ENCODE data around the gene NEU3.
A peak's percentile ranks its signal among the peaks of the same experiment; 100 is the strongest.
"Not testable (repeated sequence)": the region's sequence is repeated elsewhere in the genome, so short reads cannot be mapped to it uniquely, and the experiment has no call there.

The NEU3 gene

DNA sequence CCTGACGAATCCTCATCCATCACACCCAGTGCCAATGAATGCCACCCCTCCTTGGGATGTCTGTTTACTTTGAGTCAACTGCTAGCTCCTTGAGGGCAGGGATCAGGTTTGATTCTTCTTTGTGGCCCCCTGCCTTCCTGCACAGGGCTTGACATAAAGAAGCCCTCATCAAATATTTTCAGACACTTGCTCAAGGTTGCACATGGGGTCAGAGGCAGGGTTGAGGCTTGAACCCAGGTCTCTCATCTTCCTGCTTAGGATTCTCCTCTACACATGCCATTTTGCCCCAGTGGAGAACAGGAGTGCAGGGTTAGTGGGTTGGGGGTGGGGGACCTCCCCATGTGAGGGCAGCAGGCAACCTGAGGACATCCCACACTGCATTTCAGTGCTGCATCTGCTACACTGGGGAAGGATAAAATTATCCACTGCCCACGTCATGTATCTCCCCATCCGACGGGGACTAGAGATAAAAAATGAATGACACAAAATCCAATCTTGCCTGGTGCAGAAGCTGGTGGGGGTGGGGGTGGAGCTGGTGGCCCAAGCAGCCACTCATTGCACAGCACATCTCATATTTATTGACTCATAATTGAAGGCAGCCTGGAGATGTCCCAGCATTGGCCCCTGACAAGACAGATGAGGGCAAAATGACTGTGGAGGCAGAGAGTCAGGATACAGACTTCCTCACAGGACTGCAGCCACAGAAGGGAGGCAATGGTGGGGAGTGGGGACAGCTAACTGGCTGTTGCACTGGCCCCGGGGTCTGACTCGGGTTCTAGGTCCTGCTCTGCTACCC is 41.3 kb downstream of the NEU3 start:
- Mint-ChIP-seq H3K4me1 (ENCODE audit: low read depth) (no peaks in the 10 kb centered on the region), H3K9me3 (no peaks in the 10 kb centered on the region), H3K36me3 (ENCODE audit: low read depth) (no peaks in the 10 kb centered on the region), H3K4me3 (no peak overlapping the region), H3K27me3 (no peaks in the 10 kb centered on the region), H3K27ac (no peak overlapping the region)
- no peak for DNase-seq

DNA sequence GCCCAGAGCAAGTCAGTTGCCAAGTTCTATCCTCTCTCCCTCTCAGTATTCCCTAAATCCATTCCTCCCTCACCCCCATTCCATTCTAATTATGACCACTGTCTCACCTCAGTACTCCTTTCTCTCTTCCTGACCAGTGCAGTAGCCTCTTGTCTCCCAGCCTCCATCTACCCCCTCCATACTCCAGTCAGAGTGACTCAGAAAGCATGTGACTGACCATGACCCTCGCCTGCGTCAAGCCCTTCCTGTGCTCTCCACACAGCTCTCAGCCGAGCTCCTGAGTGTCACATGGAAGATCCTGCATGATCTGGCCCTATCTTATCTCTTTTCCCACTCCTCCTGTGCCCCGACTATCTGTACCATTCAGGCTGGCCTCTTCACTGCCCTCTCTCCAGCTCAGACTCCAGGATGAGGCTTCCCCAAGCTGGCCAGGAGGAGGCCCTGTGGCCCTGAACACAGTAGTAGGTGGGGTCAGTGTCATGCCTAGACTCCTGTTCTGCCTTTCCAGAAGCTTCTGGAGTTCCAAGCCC is 42.6 kb downstream of the NEU3 start:
- no peaks in the 10 kb centered on the region for H3K9me3 Mint-ChIP-seq
- peaks cover 6% of the 10 kb centered on the region for H3K4me1 Mint-ChIP-seq (ENCODE audit: low read depth)
- H3K27ac Mint-ChIP-seq, result no peak overlapping the region
- H3K27me3 Mint-ChIP-seq, result no peaks in the 10 kb centered on the region
- H3K4me3 Mint-ChIP-seq, result no peak overlapping the region
- DNase-seq, result no peak
- no peaks in the 10 kb centered on the region for H3K36me3 Mint-ChIP-seq (ENCODE audit: low read depth)

DNA sequence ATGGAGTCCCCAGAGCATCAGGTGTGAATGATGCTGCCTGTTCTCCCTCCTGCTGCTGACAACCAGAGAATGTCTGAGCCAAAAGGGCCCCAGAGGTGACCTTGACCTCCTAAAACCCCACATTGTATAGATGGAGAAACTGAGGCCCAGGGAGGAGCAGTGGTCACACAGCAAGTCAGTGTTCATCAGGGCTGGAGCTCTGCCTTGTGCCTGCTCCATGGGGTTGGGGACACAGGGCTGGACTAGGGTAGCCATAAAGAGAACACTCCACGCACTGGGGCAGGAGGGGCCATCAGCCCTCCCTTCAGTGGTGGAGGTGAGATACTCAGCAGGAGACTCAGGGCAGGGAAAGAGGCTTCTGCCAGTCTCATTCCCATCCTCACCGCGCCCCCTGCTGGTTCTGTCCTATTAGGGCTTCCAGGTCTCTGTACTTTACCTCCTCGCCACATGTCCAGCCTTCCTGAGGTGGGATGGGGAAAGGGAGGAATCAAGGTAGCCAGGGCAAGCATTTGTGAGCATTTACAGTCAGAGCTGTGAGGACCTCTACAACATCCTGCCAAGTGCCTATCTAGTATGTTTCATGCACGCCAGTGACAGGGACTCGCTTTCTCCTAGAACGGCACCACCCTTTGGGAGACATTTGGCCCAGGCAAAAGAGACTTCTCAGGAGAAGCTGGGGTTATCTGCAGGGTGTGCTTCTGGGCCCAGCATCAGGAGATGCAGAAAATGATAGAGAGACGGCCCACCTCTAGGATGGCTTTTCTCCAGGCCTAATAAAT is 43.2 kb downstream of the NEU3 start:
- DNase-seq, result peak; percentile 73
- Mint-ChIP-seq H3K4me3 (no peak overlapping the region), H3K4me1 (ENCODE audit: low read depth) (peaks cover 6% of the 10 kb centered on the region), H3K27me3 (no peaks in the 10 kb centered on the region), H3K27ac (no peak overlapping the region), H3K9me3 (no peaks in the 10 kb centered on the region), H3K36me3 (ENCODE audit: low read depth) (no peaks in the 10 kb centered on the region)

DNA sequence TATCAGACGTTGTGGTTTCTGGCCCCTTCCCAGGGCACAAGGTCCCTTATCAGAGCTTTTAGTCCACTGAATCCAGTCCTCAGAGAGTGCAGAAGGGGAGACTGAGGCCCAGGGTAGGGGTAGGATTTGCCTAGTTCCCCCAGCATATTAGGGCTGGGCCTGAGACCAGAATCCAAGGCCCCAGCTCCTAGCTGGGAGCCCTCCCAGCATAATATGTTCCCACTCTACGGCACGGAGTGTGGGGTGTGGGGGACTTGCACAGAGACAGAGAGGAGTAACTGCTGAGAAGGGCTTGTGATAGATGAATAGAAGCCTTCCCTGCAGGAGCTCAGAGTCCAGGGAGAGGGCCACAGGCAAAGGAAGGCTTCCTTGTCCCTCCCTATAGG is 43.8 kb downstream of the NEU3 start:
- H3K27me3 Mint-ChIP-seq, result no peaks in the 10 kb centered on the region
- no peak overlapping the region for H3K4me3 Mint-ChIP-seq
- no peak overlapping the region for H3K27ac Mint-ChIP-seq
- no peak for DNase-seq
- H3K36me3 Mint-ChIP-seq (ENCODE audit: low read depth), result no peaks in the 10 kb centered on the region
- H3K9me3 Mint-ChIP-seq, result no peaks in the 10 kb centered on the region
- H3K4me1 Mint-ChIP-seq (ENCODE audit: low read depth), result peaks cover 6% of the 10 kb centered on the region

DNA sequence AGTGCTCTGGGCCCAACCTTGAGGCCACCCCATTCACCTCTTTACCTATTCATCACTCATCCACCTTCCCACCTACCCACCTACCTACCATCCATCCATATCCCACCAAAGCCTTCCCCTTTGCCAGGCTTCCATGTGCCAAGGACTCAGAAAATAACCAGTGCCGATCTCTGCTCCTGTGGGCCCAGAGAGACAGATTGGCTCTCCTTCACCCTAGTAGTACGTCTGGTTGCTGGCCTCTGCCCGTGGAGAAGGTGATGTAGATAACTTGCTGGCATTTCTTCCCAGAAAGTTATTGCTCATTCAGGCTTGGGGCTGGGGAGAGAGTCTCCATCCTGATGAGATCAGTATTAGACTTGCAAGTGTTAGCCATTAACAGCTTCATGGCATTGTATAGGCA is 45.2 kb downstream of the NEU3 start:
- peaks cover 6% of the 10 kb centered on the region for H3K4me1 Mint-ChIP-seq (ENCODE audit: low read depth)
- H3K27ac Mint-ChIP-seq, result no peak overlapping the region
- no peaks in the 10 kb centered on the region for H3K36me3 Mint-ChIP-seq (ENCODE audit: low read depth)
- no peaks in the 10 kb centered on the region for H3K9me3 Mint-ChIP-seq
- no peak for DNase-seq
- H3K4me3 Mint-ChIP-seq, result no peak overlapping the region
- H3K27me3 Mint-ChIP-seq, result no peaks in the 10 kb centered on the region

DNA sequence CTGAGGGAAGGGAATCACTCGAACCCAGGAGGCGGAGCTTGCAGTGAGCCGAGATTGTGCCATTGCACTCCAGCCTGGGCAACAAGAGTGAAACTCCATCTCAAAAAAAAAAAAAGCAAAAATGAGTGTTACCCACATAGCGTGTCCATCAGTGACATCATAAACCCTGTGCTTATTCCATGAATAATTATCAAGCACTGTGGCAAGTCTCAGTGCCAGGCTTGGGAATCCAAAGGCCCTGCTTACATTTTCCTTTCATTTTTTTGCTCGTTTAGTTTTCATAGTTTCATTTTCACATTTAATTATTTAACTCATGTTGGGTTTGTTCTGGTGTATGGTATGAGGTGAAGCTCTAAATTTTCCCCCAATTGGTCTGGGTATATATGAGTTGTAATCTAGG is 46.5 kb downstream of the NEU3 start:
- DNase-seq, result no peak
- Mint-ChIP-seq H3K27ac (no peak overlapping the region), H3K27me3 (no peaks in the 10 kb centered on the region), H3K4me1 (ENCODE audit: low read depth) (peaks cover 6% of the 10 kb centered on the region), H3K4me3 (no peak overlapping the region), H3K36me3 (ENCODE audit: low read depth) (no peaks in the 10 kb centered on the region), H3K9me3 (no peaks in the 10 kb centered on the region)

DNA sequence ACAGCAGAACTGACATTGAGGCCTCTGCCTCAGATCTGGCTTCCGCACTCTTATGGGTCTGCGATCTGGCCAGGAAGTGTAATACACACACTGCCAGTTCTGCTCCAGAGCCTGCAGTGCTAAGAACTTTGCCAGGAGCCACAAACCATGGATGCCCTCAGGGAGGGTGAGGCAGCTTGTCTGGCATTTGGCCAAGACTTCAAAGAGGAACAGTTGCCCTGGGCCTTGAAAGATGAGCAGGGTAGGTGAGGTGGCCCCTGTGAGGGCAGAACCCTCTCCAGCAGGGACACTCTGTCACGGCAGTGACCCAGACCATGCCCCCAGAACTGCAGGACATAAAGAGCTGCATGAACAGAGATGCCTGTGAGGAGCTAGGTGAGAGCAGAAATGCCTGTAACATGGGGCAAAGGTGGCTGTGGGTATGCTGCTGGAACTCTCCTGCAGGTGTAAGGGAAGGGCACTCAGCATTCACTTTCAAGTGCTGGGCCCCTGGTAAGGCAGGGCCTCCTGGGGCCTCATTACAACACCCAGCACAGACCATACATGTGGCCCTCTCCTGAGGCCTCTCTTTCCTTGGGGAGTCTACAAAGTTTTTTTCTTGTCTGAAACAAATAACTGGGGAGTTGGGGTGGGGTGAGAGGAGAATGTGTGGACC is 47.3 kb downstream of the NEU3 start:
- no peak for DNase-seq

DNA sequence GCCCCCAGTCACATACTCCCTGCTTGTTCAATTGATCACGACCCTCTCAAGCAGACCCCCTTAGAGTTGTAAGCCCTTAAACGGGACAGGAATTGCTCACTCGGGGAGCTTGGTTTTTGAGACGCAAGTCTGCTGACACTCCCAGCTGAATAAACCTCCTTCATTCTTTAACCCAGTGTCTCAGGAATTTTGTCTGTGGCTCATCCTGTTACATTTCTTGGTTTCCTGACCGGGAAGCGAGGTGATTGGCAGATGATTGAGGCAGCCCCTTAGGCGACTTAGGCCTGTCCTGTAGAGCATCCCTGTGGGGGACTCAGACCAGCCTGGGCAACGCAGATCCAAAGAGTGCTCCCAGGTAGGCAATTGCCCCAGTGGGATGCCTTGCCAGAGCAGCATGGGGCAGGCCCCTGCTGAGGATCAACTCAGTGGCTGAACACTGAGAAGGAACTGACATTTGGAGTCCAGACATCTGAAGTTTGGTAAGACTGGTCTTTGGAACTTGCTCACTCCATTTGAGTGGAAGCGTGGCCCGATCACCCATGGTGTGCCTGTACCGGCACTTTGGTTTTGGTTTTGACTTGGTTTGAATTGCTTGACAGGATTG is 51.5 kb downstream of the NEU3 start:
- Mint-ChIP-seq H3K27me3 (peaks cover 9% of the 10 kb centered on the region), H3K9me3 (peaks cover 4% of the 10 kb centered on the region), H3K36me3 (ENCODE audit: low read depth) (no peaks in the 10 kb centered on the region), H3K27ac (no peak overlapping the region), H3K4me3 (no peak overlapping the region), H3K4me1 (ENCODE audit: low read depth) (peaks cover 5% of the 10 kb centered on the region)
- no peak for DNase-seq

More for the DNA sequence above, 47.3 kb downstream of the NEU3 start:
- Mint-ChIP-seq H3K27me3 (peaks cover 6% of the 10 kb centered on the region), H3K4me3 (no peak overlapping the region), H3K9me3 (peaks cover 4% of the 10 kb centered on the region), H3K36me3 (ENCODE audit: low read depth) (no peaks in the 10 kb centered on the region), H3K27ac (no peak overlapping the region), H3K4me1 (ENCODE audit: low read depth) (peaks cover 6% of the 10 kb centered on the region)

DNA sequence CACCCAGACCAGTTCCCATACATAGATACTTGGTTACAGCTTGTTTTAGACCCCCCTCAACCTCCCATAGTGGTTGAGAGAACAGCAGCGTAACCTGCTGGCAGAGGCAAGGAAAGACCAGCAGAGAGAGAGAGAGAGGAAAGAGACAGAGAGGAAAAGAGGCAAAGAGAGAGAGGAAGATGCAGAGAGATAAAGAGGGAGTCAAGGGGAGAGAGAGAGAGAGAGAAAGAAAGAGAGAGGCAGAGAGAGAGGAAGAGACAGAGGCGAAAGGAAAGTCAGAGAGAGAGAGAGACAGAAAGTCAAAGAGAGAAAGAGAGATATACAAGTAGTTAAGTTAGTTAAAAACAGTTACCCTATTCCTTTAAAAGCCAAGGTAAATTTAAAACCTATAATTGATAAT is 52.5 kb downstream of the NEU3 start:
- Mint-ChIP-seq H3K4me3 (no peak overlapping the region), H3K9me3 (peaks cover 4% of the 10 kb centered on the region), H3K36me3 (ENCODE audit: low read depth) (no peaks in the 10 kb centered on the region), H3K27me3 (peaks cover 9% of the 10 kb centered on the region), H3K27ac (no peak overlapping the region), H3K4me1 (ENCODE audit: low read depth) (no peaks in the 10 kb centered on the region)
- no peak for DNase-seq

DNA sequence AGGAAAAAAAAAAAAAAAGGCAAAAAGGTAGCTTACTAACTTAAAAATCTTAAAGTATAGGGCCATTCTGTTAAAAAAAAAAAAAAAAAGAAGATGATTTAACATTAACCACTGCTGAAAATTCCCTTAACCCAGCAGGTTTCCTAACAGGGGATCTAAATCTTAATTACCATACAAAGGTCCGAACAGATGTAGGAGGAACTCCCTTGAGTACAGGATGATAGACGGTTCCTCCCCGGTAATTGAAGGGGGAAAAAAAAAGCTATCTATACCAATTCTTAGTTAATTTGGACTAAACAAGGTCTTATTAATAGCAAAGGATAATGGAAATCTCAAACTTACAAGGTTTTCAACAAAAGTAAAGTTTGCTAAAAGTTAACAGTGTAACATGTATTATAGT is 53.1 kb downstream of the NEU3 start:
- H3K27ac Mint-ChIP-seq; H3K27me3 Mint-ChIP-seq; H3K9me3 Mint-ChIP-seq; H3K36me3 Mint-ChIP-seq (ENCODE audit: low read depth); H3K4me3 Mint-ChIP-seq; DNase-seq; H3K4me1 Mint-ChIP-seq (ENCODE audit: low read depth): not testable (repeated sequence)

DNA sequence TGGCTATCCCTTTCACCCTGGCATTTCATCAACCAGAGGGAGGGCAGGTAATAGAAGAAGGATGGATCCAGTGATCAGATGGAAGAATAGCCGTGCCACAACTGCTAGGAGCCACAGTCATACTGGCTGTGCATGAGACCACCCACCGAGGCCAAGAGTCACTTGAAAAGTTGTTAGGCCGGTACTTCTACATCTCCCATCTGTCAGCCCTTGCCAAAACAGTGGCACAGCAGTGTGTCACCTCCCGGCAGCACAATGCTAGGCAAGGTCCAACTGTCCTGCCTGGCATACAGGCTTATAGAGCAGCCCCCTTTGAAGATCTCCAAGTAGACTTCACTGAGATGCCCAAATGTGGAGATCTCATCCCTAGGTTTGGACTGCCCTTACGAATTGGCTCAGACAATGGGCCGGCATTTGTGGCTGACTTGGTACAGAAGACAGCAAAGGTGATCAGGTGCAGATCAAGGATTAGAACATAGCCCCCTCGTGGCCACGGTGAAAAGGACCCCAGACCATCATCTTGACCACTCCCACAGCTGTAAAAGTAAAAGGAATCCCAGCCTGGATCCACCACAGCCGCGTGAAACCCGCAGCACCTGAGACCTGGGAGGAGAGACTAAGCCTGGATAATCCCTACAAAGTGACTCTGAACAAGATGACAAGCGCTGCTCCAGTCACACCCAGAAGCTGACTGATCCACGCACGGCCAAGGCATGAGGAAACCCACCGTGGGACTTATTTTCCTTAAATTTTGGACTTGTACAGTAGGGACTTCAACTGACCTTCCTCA is 55.8 kb downstream of the NEU3 start:
- not testable (repeated sequence) for H3K36me3 Mint-ChIP-seq (ENCODE audit: low read depth); H3K9me3 Mint-ChIP-seq; H3K27ac Mint-ChIP-seq; H3K4me3 Mint-ChIP-seq; DNase-seq; H3K4me1 Mint-ChIP-seq (ENCODE audit: low read depth); H3K27me3 Mint-ChIP-seq

DNA sequence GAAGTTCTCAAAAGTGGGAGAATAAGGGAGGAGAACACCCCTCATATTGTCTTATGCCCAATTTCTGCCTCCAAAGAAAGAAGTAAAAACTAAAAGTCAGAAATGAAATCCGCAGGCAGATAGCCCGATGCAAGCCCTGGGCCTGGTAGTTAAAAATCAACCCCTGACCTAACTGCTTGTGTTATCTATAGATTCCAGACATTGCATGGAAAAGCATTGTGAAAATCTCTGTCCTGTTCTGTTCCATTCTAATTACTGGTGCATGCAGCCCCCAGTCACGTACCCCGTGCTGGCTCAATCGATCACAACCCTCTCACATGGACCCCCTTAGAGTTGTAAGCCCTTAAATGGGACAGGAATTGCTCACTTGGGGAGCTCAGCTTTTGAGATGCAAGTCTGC is 57.9 kb downstream of the NEU3 start:
- not testable (repeated sequence) for H3K27ac Mint-ChIP-seq; H3K4me3 Mint-ChIP-seq; H3K36me3 Mint-ChIP-seq (ENCODE audit: low read depth); DNase-seq; H3K9me3 Mint-ChIP-seq; H3K27me3 Mint-ChIP-seq; H3K4me1 Mint-ChIP-seq (ENCODE audit: low read depth)

DNA sequence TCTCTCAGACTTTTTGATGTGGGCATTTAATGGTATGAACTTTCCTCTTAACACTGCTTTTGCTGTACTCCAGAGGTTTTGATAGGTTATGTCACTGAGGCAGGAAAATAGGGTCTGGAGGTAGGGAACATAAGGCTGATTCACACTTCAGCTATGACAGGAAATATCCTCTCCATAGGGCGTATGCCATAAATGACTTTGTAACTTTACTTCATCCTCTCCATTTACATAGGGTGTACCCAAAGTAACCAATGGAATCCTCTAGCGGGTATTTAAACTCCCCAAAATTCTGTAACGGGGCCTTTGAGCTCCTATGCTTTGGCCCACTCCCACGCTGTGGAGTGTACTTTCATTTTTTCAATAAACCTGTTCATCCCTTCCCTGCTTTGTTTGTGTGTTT is 58.5 kb downstream of the NEU3 start:
- H3K9me3 Mint-ChIP-seq, result no peaks in the 10 kb centered on the region
- DNase-seq, result no peak
- no peak overlapping the region for H3K4me3 Mint-ChIP-seq
- no peaks in the 10 kb centered on the region for H3K27me3 Mint-ChIP-seq
- no peak overlapping the region for H3K27ac Mint-ChIP-seq
- no peaks in the 10 kb centered on the region for H3K4me1 Mint-ChIP-seq (ENCODE audit: low read depth)
- no peaks in the 10 kb centered on the region for H3K36me3 Mint-ChIP-seq (ENCODE audit: low read depth)
